Superior temporal gyrus (tissue), 1 donor: ENCODE measurements around the gene PRR22.
A peak's percentile ranks its signal among the peaks of the same experiment; 100 is the strongest.
"Not testable (repeated sequence)": the region's sequence is repeated elsewhere in the genome, so short reads cannot be mapped to it uniquely, and the experiment has no call there.

Experiments
- DNase-seq: peaks from one replicate; pipeline ENCODE4 v3.0.0-alpha.2; 2016; ENCODE audit errors: extremely low spot score

The PRR22 gene

DNA sequence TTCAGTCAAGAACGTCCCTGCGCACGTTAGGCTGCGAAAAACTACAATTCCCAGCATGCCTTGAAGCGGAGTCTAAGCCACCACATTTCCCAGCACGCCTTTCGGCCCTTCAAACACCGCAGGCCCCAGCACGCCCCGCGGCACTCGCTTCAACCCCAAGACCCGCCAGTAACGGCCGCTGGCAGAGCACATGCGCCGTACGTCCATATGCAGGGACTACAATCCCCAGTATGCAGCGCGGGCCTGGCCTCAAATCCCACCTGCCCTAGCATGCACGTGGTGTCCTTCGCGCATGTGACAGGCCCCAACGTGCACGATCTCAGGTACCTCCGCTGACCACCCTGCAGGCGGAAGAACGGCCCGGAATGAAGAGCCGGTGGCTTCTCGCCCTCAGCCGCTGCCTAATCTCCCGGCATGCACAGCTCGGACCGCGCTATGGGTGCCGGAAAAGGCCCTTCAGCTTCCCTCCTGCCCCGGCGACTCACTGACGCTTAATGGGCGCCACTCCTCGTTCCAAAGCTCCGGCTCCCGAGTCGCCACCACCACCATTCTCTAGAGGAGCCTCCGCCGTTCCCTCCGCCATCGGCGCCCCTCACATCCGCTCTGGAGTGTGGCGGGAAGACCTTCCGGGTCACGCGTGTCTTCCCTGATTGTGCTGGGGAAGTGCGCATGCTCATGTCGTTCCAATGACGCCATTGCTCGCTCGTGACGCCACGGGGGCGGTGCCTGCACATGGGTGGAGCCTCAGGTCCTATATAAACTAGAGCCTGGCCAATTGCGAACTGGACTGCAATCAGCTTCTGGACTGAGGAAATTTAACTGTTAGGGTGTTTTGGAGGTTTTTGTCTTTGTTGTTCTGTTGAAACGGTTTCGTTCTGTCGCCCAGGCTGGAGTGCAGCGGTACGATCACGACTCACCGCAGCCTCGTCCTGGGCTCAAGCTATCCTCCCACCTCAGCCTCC, 6.3 kb upstream of the PRR22 start, which contains the start of gene DUS3L:
DUS3L (minus strand) TSS at position 605 of the 962 bp plus-strand sequence; CDS start at position 583, 22 bp downstream.
- peak; percentile 99 for DNase-seq

DNA sequence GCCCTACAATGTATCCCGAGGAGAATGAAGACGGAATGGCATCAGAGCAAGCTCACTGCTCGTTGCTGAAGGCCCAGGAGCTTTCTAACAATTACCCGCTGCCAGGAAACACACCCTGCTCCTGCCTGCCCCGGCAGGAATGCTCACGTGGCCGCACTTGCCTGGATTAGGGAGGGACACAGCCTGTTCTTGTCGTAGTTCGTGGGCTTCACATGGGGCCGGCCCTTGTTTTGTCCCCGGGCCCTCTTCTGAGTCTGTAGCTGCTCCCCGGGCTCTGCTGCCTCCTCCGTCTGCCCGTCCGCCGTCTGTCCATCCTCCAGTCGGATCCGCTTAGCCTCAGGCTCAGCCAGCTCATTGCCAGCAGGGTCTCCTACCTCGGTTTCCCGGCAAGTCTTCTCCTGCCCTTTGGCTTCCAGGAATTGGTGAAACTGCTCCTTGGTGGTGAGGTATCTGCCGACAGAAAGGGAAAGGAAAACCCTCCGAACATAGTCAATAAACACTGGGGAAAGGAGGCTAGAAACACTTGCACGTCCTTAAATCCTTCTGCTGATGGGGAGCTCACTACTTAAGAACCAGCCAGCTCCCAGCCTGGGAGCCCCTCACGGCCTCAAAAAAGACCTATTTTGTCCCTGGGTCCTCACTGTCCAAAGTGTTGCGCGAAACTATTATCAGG, 5.5 kb upstream of the PRR22 start:
- no peak for DNase-seq

DNA sequence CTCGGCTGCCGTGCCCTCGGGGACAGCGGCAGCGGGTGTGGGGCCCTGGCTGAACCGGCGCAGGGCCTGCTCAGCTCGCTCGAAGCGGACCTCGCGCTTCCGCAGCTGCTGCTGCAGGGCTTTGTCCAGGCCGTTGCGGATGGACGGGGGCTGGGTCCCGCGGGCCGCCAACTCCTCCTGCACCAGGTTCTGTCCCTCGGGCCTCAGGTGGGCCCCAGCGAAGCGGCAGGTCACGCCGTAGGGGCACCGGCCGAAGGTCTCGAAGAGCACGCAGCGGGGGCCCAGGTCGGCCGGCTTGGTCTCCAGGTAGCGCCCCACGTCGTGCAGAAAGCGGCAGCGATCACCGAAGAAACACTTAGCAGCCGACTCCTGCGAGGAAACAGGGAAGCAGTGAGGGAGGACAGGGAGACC, 4.8 kb upstream of the PRR22 start:
- DNase-seq: no peak

DNA sequence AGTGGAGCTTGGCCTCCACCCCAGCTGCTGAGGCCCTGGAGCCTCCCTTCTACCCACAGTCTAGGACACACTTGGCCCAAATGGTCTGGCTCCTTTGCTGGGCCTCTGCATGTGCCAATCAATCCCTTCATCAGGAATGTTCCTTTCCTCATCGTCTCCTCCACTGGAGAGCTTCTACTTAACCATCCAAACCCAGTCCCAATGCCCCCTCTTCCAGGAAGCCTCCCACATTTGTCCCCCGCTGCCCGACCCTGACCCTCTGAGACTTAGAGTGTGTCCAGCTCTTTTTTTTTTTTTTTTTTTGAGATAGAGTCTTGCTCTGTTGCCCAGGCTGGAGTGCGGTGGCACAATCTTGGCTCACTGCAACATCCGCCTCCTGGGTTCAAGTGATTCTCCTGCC, 3.9 kb upstream of the PRR22 start:
- no peak for DNase-seq

DNA sequence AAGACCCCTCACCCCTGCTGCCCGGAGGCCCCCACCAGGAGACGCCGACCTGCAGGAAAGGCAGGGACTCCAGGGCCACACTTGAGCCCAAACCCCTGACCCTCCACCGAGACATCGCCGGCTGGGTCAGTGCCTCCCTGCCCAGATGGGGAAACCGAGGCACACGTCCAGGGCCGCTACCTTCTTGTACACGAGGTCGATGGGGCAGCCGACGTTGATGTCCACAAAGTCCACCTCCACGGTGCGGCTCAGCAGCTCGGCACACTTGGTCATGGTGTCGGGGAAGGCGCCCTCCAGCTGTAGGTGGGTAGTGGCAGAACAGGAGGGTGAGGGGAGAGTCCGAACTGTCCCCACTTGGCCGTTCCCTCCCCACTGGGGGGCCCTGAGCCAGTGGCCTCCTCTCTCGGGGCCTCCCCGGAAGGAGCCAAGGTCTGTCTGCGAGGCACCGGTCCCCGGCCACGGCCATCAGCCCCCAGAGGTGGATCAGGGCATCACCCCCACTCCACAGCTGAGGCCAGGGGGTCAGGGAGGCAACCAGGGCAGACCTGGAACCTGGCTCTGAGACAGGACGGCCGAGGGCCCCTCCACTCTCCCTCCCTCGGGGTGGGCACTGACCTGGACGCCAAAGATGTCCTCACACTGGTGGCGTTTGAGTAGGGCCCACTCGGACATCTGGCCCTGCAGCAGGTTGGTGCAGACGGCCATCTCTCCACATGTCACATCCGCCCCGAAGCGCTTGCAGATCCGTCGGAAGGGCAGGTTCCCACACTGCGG, 3.0 kb upstream of the PRR22 start:
- DNase-seq: no peak

DNA sequence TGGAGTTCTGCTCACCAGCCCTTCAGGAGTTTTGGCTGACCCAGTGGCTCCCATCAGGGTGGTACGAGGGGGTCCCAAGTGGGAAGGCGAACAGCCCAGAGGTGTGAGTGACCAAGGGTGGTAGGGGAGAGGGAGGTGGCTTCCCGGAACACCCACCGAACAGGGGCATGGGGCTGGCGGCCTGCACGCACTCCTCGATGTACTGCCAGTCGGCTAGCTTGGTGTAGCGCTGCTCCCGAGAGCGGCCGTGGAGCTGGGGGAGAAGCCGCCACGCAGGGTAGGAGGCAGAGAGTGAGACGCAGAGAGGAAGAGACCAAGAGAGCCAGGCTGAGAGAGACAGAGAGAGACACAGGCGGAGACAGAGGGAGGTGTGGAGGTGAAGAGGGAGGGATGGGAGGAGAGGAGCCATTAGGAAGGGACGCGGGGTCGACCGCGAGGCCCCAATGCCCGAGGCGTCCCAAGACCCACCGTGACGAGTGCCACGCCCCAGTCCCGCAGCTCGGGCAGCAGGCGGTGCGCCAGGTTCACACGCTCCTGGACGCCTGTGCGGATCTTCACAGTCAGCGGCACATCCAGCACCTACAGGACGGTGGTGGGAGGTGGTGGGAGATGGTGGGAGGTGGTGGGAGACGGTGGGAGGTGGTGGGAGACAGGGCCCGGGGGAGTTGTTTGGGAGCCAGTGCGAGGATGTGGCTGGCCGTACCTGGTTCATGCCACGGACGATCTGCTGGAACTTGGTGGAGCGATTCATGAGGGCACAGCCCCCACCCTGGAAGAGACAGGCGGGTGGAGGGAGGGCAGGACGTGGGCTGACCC, 2.3 kb upstream of the PRR22 start:
- no peak for DNase-seq

DNA sequence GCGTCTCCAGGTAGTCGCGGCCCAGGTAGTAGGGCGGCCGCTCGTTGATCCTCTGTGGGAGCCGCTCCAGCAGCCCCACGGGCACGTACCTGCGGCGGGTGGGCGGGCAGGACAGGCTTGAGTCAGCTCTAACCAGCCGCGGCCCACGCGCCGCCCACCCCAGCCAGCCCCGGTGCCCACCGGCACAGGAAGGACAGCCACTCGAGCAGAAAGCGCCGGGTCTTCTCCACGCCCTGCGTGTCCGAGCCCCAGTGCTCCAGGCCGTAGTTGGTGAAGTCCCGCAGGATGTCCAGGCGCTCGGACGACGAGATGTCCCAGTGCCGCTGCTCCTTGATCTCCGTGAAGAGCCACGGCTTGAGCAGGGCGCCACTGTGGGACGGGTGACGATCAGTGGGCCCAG, 877 bp upstream of the PRR22 start:
- DNase-seq: no peak

DNA sequence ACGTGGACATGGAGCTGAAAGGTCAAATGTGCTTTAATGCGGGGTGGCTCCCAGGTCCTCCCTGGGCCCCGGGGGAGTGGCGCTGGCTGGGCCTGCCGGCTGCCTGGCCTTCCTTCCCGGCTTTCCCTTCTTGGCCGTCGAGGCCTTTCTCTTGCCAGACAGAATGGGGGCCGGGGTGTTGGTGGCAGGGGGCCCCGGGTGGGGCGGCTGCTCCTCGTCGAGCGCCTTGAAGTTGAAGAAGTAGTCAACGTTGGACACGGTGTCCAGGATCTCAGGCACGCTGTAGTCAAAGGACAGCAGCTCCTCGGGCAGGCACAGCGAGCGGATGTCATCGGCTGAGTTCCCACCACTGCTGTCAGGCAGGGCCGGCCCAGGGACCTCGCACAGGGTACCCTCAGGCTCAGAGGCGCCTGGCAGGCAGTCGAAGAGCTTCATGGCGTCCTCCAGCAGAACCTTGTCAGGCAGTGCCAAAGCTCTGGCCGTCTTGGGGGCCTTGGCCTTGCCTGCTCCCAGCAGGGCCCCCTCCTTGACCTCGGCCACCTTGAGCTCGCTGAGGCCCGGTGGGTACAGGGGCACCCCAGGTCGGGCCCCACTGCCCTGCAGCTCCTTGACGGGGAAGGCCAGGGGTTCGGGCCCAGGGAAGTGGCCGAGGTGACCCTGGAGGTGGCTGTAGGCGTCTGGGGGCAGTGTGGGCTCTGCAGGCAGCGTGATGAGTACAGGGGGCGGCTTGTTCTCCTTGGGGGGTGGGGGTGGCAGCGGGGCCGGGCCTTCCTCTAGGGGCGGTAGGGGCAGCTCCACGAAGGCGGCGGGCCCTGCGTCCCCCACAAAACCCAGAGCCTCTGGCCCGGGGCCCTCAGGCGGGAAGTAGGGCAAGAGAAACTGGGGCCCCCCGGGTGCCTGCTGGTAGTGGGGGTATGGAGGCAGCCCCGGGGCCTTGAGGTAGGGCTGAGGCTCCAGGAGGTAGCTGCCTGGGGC, 1.3 kb downstream of the PRR22 start:
- no peak for DNase-seq

DNA sequence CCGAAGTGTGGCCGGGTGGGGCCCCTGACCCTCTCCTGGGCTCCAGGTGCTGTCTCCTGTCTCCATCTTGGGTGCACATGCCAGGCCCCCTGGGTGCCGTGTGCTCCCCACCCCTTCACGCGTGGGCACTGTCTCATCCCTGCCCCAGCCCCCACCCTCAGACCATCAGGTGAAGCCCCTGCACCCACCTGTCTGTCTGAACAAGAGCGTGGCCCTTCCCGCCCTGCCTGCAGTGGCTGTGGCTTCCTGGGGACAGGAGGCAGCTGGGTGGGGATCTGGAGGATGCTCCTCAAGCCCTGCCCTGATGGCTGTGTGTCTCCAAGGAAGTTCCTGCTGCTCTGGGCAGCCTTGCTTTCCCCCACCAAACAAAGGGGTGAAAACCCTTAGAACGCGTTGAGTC, 2.2 kb downstream of the PRR22 start:
- no peak for DNase-seq

DNA sequence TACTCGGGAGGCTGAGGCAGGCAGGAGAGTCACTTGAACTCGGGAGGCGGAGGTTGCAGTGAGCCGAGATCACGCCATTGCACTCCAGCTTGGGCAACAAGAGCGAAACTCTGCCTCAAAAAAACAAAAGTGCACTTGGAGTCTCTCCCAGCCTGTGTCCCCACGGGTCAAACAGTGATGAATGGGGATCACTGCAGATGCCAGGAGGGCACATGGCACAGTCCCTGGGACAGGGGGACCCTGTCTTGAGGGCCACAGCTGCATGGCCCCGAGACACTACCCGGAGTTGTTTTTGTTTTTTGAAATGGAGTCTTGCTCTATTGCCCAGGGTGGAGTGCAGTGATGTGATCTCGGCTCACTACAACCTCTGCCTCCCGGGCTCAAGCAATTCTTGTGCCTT, 3.6 kb downstream of the PRR22 start:
- not testable (repeated sequence) for DNase-seq

DNA sequence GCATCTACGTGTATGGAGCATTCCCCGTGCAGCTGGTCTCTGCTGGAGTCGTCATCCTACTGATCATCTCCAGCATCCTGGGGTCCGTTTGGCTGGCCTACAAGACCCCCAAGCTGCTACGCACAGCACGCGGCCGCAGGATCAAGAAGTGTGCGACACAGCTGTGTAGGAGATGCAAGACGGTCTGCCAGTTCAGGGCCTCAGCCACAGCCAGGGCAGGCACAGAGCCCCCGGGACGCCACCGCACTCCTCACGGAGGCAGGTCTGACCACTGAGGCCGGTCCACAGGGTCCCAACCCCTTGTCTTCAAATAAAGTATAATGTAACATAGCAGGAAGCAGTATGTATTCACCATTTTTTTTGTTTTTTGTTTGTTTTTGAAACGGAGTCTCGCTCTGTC, 6.1 kb downstream of the PRR22 start:
- DNase-seq: no peak

DNA sequence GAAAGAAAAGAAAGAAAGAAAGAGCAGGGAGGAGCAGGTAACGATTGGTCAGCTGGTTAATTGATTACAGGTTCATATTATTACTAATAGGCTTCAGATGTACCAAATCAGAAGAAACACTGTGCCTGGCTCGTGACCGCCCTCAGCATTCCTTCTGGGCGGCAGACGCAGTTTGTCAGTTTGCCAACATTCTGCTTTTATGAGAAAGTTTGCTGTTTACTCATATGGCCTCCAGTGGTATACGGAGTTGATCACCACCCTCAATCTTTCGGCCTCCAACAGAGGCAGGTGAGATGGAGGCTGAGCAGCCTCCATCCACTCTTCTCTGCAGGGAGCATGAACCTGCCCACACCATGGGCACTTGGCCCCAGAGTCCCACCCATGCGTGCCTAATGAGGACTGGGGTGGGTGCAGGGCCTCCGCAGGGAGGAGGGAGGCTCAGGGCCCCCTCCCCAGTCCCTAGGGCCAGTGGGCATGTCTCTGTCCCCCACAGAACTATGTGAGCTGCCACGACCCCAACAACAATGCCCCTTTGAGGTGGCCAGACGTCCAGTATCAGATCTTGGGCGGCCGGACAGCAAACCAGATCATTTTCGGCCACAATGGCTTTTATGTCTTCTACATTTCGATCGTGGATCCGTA, 8.8 kb downstream of the PRR22 start:
- no peak for DNase-seq

DNA sequence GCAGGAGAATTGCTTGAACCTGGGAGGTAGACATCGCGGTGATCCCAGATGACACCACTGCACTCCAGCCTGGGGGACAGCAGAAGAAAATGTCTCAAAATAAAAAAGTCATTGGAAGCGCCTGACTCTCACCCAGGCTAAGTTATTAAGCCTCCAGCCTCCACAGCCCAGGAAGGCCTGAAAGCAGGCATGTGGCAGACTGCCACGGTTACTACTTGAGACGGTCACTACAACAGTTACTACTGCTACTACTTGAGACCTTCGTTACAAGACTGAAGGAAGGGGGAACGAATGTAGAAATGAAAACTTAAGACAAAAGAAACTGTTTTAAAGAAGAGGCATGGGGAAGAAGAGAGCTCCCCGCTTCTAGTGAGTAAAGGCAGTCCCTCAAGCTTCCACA, 9.6 kb downstream of the PRR22 start:
- DNase-seq: no peak

DNA sequence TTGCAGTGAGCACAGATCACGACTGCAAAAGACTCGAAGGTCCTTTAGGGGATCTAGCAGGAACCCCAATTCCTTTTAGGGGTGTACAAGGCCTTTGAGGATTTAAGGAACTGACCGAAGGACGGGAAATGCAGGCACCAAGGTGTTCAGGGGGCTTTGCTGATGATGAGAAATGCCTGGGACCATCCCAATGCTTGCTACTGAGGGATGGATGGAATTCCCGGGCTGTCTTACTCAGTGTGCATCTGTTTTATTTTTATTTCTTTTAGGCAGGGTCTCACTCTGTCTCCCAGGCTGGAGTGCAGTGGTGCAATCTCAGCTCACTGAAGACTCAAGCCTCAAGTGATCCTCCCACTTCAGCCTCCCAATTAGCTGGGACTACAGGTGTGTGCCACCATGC, 11.3 kb downstream of the PRR22 start:
- DNase-seq: no peak

DNA sequence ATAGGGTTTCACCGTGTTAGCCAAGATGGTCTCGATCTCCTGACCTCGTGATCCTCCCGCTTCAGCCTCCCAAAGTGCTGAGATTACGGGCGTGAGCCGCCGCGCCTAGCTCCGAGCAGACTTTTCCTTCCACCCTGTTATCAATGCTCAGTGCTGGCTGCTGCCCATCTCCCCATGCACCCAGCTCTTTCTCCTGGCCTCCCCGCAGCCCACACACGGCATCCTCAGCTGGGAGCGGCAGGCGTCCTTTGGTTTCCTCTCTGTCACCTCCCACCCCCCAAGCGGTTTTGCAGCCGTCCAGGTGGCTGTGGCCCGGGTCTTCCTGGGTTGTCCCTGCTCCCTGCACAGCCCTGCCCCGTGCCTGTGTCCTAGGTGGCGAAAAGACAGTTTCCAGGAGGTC, 12.1 kb downstream of the PRR22 start:
- no peak for DNase-seq

DNA sequence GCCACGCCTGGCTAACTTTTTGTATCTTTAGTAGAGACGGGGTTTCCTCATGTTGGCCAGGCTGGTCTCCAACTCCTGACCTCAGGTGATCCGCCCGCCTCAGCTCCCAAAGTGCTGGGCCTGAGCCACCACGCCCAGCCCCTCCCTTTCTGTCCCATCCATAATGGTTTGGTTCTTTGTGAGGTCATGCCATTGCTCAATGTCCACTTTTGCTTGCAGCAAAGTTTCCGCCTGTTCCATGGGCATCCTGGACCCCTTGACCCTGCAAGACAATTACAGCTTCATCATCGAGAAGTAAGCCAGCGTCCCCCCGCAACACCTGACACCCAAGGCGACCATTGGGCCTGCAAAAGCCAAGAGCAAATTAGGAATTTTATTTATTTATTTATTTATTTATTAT, 16.6 kb downstream of the PRR22 start:
- no peak for DNase-seq

DNA sequence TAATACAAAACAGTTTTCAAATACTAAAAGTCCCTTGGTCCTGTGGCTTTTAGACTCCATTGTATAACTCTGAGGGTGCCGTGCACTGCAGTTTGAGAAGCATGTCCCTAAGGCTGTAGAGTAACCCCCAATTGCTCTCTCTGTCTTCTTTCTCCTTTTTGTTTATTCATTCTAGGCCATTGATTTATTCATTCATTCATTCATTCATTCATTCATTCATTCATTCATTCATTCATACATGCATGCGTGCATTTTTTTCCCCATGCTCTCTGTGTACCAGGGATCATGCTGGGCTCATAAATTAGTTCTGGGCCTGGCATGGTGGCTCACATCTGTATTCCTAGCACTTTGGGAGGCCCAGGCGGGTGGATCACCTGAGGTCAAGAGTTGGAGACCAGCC, 19.3 kb downstream of the PRR22 start:
- no peak for DNase-seq

DNA sequence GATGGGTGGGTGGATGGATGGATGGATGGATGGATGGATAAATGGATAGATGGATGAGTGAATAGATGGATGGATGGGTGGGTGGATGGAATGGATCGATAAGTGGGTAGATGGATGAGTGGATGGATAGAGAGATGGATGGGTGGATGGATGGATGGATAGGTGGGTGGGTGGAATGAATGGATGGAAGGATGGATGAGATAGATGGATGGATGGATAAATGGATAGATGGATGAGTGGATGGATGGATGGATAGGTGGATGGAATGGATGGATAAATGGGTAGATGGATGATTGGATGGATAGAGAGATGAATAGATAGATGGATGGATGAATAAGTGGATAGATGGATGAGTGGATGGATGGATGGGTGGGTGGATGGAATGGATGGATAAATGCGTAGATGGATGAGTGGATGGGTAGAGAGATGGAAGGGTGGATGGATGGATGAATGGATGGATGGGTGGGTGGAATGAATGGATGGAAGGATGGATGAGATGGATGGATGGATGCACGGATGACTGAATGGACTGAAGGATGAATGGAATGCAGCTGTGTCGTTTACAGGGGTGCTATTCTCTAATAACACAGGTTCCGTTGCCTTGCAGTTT, 21.8 kb downstream of the PRR22 start:
- DNase-seq: no peak

DNA sequence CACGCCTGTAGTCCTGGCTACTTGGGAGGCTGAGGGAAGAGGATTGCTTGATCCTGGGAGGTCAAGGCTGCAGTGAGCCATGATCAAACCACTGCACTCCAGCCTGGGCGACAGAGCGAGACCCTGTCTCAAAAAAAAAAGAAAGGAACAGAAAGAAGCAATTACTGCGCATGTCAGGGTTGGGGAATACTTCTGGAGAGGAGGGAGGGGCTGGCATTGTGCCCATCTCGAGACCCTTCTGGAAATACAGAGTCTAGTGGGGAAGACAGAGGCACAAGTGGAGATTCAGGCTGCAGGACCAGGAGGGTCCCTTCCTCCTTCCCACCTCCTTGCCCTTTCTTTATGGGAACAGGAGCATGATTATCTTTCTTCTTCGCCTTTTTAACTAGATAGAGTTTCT, 30.8 kb downstream of the PRR22 start:
- DNase-seq: no peak
